OCI-LY3 (cell line): Measurements from ENCODE around the gene NDST3.
"Not testable (repeated sequence)": the region's sequence is repeated elsewhere in the genome, so short reads cannot be mapped to it uniquely, and the experiment has no call there.

Source experiments
- CTCF ChIP-seq: fragments of 200-600, 300-600 bp; sonication (generic); IDR thresholded peaks from 2 replicates; pipeline ENCODE4 v1.5.1; 2014; ENCODE audit warnings: antibody characterized with exemption, low read length, low read depth
- EZH2phosphoT487 ChIP-seq: fragments of 200-600 bp; shearing (Covaris generic); IDR thresholded peaks from 2 replicates; pipeline ENCODE4 v1.6.1; 2018; ENCODE audit warnings: antibody characterized with exemption, mixed run types, low read depth

DNA sequence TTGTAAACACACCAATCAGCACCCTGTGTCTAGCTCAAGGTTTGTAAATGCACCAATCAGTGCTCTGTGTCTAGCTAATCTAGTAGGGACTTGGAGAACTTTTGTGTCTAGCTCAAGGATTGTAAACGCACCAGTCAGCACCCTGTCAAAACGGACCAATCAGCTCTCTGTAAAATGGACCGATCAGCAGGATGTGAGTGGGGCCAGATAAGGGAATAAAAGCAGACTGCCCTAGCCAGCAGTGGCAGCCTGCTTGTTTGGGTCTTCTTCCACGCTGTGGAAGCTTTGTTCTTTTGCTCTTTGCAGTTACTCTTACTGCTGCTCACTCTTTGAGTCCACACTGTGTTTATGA lies 231.8 kb downstream of the NDST3 start:
- not testable (repeated sequence) for TF ChIP-seq CTCF, EZH2phosphoT487
